H7 (cell line): Measurements from ENCODE around the gene SLC5A10. TPM values are rescaled to one million over a fixed set of nuclear protein-coding genes. Genes with fewer than 3 reads are reported as not detected.

Experiments
- DNase-seq: peaks from one replicate; pipeline ENCODE4 v3.0.0; 2012
- H3K27me3 ChIP-seq: 2 replicates; pipeline ENCODE4 v1.6.0; 2011; ENCODE audit warnings: mild to moderate bottlenecking, low read length; ENCODE audit not compliant: control insufficient read depth, insufficient read depth
- H3K36me3 ChIP-seq: replicated peaks from 2 replicates; pipeline ENCODE4 v1.5.1; 2011; ENCODE audit warnings: low read length; ENCODE audit not compliant: control insufficient read depth, insufficient read depth
- H3K4me3 ChIP-seq: 2 replicates; pipeline ENCODE4 v1.5.1; 2011; ENCODE audit warnings: low read depth, mild to moderate bottlenecking, control low read depth, low read length, moderate library complexity; ENCODE audit not compliant: insufficient read depth
- total RNA-seq: library from RNA; depleted of rRNA; stranded (reverse); fragments of >200 nt; shearing (Covaris generic); gene quantifications from 2 replicates; pipeline ENCODE4 v1.2.3, GENCODE V29; 2014

SLC5A10 gene
- total RNA-seq, 1 experiment from 2014 or later: not detected

DNA sequence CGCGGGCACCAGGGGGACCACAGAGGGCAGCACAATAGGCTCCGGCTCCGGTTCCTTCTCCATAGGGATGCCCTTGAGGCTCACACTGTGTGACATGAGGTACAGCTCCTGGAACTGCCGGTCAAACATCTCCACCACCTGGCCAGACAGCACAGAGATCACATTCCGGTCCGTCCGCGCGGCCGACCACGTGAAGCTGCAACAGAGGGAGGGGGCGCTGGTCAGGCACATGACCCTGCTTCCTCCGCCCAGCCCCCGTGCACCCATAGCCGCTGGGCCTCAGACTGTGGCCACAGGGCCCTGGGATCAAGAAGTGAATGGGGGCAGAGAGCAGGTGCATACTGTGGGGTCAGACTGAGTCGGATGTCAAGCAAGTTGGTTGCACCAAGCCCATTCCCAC, 26.7 kb downstream of the SLC5A10 start:
- DNase-seq: no peak

DNA sequence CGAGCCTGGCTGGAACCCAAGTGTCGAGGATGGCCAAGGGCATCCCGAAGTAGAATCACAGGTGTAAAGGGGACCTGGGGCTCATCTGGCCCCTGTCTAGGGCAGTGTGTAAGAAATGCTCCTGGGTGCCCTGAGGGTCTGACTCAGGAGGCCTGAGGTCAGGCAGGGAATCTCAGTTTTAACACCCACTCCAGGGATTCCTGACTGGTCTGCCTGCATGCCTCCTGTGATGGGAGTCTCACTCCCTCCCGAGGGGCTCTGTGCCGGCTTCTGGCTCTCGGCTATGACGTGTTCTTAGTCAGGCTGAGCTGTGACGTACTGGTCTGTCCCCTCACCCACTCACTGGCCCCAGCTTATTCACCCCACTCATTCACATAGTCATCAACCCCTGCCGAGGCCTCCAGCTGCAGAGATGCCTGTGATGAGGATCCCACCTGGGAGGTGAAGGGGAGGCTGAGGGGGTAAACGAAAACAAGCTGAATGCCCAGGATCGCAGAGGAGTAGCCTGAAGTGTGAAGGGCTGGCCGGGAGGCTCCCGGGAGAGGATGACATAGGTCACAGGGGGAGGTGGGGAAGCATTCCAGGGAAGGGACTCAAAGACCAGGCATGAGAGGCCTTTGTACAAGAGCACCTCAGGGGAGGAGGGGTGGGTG, 28.8 kb downstream of the SLC5A10 start:
- H3K27me3 ChIP-seq: no peaks in the 10 kb centered on the region
- no peak overlapping the region for H3K4me3 ChIP-seq
- peaks cover 32% of the 10 kb centered on the region for H3K36me3 ChIP-seq
- no peak for DNase-seq

More for the DNA sequence above, 26.7 kb downstream of the SLC5A10 start:
- Histone ChIP-seq H3K36me3 (peaks cover 31% of the 10 kb centered on the region), H3K27me3 (no peaks in the 10 kb centered on the region), H3K4me3 (no peak overlapping the region)

DNA sequence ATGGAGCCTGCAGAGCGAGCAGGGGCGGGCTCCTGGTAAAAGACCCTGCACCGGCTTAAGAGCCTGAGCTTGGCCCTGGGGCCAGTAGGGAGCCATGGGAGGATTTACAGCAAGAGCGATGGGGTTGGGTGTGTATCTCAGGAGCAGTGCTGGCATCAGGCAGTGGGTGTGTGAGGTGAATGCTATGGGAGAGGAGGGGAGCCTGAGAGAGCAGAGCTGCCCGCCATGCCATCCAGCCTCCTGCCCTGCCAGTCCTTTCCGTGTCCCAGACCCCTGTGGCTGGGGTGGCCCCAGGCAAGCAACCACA, 29.3 kb downstream of the SLC5A10 start:
- Histone ChIP-seq H3K4me3 (no peak overlapping the region), H3K36me3 (peaks cover 31% of the 10 kb centered on the region), H3K27me3 (no peaks in the 10 kb centered on the region)
- no peak for DNase-seq

DNA sequence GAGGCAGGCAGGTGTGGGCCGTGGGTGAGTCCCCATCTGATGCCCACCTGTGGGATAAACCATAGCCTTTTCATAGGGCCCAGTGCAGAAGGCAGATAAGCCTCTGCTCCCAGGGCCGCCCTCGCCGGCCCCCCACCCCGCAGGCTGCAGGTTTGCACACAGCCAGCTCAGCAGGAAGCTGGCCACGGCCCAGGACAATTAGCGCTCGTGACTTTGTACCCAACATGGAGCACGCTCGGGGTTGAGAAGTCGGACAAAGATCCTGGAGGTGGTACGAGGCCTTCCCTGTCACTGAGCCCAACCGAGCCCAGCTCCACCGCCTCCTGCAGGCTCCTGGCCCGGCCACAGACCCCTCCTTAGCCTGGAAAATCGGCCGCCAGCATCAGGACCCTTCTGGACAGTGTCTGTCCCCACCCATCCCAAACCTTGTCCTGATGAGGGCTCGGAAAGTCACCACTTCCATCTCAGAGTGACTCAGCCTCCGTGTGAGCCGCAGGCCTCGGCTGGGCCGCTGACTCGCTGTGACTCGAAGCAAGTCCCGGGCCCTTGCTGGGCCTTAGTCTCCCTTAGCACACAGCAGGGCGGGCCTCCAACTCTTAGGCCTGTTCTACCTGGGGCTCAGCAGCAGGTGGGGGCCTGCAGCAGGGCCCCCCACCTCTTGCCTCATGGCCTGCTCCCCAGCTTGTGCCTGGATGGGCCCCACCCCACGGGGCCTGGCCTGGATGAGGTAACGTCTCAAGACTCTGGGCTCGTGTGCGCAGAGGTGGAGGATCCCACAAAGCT, 29.9 kb downstream of the SLC5A10 start:
- DNase-seq: peak; percentile 71
- H3K36me3 ChIP-seq: peaks cover 28% of the 10 kb centered on the region
- no peak overlapping the region for H3K4me3 ChIP-seq
- no peaks in the 10 kb centered on the region for H3K27me3 ChIP-seq

DNA sequence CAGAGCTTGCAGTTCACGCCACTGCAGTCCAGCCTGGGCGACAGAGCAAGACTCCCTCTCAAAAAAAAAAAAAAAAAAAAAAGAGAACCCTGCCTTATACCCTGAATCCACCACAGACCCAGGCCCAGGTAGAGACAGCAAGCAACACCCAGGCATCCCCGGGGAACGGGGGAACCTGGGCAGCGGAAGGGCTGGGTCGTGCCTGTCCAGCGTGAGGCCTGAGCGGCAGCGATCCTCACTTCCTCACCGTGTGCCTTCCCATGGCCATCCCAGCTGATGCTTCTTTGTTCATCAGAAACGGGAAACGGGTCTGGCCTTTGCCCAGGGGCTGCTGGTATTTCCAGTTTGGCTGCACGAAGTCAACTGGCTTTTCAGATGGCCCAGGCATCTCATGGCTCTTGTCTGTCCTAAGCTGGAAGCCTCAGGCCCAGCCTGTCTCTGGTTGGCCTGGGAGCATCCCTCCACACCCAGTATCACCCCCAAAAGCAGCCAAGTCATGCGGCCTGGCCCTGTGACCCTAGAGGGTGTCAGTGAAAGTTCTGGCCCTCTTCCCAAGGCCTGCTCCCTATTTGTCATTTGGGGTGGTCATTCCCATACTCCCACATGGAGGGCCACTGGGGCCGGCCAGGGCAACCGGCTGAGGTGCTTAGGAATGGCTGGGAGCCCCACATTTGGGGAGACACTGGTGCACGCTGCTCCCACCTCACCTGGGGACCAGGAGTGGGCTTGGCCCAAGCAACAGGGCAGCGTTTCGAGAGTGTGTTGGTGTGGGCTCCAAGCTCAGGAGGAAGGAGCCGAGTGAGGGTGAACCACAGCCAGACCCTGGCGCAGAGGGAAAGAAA, 32.5 kb downstream of the SLC5A10 start:
- Histone ChIP-seq H3K27me3 (no peaks in the 10 kb centered on the region), H3K36me3 (peaks cover 20% of the 10 kb centered on the region), H3K4me3 (no peak overlapping the region)
- DNase-seq: no peak

DNA sequence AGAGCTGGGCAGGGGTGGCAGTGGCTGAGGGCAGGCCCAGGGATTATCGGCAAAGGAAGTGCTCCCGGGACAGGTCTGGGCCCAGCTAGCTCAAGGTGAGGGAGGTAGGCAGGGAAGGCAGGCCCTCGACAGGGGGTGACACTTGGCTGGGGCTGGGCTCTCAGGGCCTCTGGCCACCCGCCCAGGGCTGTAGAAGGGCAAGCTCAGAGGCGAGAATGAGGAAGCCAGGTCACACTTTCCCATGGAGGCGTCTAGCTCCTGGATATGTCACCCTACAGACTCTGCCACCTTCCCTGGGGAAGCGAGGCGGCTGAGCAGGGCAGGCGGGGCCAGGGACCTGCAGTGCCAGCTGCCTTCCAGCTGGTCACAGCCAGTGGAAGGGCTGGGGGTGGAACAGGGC, 33.5 kb downstream of the SLC5A10 start:
- DNase-seq: no peak
- Histone ChIP-seq H3K27me3 (no peaks in the 10 kb centered on the region), H3K36me3 (peaks cover 16% of the 10 kb centered on the region)

DNA sequence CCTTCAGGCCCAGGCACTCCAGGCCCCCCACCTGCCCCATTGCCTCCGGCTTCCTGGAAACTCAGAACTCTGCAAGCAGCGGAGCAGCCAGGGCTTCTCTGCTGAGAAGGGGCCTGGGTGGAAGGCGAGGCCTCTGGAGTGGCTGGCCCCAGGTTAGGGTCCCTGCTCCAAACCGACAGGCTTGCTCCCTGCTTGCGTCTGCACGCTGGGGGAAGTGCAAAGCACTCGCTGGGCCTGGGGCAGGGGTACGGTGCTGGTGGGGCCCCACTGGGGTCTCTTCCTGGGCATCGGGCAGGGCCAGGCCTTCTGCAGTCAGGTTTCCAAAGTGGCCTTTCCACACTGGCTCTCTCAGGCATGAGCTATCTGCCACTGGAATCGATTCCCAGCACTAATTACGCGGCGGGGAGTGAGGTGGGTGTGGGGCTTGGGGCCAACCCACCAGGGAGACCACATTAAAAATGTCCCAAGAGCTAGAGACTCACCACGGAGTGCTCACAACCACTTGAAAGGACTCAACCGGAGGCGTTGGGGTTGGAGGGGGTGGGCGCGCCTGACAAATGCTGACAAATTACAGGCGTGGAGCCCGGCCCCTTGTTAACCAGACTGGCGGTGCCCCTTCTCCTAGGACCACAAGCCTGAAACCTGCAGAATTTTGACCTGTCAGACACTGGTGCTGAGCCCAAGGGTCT, 34.7 kb downstream of the SLC5A10 start:
- no peak overlapping the region for H3K4me3 ChIP-seq
- no peaks in the 10 kb centered on the region for H3K27me3 ChIP-seq
- no peak for DNase-seq
- H3K36me3 ChIP-seq: peaks cover 16% of the 10 kb centered on the region

More for the DNA sequence above, 33.5 kb downstream of the SLC5A10 start:
- H3K4me3 ChIP-seq: no peak overlapping the region

DNA sequence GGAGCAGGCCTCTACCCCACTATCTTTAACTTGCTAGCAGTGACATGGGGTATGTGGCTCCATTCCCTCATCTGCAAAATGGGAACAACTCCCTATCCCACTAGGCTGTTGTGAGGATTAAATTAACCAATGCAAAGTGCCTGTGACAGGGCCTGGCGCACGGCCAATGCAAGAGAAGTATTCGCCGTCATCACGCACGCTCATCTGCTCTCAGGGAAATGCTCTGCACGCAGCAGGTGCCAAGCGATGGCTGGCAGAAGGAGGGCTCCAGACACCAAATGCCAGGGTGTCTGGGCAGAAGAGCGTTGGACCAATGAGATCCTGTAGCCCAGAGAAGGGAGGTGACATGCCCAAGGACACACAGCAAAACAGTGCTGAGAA, 35.3 kb downstream of the SLC5A10 start:
- H3K27me3 ChIP-seq: no peaks in the 10 kb centered on the region
- no peak overlapping the region for H3K4me3 ChIP-seq
- peaks cover 16% of the 10 kb centered on the region for H3K36me3 ChIP-seq
- no peak for DNase-seq

DNA sequence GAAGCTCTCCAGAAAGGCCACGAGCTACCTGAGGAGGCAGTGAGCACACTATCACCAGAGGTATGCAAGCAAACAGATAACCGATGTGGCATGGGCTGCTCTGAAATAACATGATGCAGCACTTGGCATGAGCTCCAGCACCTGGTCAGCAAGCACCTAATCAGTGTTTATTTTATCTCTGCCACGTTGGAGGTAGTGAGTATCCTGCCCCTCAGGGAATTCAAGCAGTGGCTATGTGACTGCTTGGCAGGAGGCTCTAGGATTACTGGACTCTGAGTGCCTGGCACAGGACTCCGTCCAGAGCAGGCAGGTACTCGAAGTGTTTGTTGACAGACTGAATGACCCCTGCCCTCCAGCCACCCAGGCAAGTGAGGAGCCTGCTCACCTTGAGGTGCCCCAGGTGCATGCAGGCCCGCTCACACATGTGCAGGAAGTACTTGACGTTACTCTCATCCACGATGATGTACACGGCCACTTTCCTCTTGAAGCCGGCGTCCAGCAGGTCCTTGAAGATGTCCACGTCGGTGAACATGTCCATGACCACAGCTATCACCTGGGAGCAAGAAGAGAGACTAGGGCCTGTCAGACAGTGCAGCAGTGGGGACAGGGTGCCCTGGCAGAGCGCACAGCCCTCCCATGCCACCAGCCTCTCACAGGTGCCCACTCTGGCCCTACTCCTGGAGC, 36.0 kb downstream of the SLC5A10 start:
- Histone ChIP-seq H3K36me3 (peaks cover 16% of the 10 kb centered on the region), H3K27me3 (no peaks in the 10 kb centered on the region), H3K4me3 (no peak overlapping the region)
- no peak for DNase-seq

DNA sequence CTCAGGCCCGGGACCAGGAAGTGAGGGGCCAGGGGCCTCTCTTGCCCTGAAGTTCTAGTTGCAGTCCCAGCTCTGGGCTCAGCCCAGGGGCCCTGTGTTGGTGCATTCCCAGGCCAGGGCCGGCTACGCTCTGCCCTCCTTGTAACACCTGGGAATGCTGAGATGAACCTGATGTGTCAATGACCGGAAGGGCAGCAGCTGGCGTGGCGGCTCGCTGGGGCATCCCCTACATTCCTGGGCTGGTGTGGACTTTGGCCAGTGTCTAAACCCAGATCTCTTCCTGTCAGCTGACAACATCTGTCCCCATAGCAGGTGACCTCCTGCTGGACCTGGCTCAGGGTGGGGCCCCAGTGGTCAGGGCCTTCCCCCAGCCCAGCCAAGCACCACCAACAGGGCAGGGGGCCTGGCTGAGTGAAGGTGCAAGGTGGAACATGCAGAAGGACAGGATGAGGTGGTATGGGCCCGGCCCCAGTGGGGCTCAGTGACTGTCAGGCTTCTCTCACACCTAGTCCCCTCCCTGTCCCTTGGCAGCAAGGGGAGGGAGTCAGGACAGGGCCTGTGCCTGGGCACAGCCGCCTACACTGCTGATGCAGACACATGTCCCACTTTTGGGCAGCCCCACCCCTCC, 36.7 kb downstream of the SLC5A10 start:
- Histone ChIP-seq H3K4me3 (no peak overlapping the region), H3K36me3 (peaks cover 14% of the 10 kb centered on the region), H3K27me3 (no peaks in the 10 kb centered on the region)
- no peak for DNase-seq

DNA sequence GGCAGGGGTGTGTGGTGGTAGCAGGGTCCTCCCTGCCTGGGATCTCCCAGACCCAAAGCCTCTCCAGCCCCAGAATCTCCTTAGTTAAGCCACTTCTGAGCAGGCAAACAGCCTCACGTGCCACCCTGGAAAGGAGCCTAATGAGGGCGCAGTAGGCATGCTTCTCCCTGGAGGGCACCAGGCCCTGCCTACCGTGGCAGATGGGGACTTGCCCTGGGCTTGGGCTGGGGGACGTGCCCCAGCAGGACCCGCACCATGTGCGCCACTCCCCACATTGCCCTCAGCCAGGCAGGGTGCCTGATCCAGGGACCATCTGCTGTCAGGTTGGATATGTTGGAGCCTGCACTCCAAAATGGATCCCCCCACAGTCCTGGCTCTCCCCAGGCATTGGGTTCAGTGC, 38.4 kb downstream of the SLC5A10 start:
- no peak for DNase-seq
- Histone ChIP-seq H3K36me3 (peaks cover 12% of the 10 kb centered on the region), H3K27me3 (no peaks in the 10 kb centered on the region), H3K4me3 (no peak overlapping the region)

DNA sequence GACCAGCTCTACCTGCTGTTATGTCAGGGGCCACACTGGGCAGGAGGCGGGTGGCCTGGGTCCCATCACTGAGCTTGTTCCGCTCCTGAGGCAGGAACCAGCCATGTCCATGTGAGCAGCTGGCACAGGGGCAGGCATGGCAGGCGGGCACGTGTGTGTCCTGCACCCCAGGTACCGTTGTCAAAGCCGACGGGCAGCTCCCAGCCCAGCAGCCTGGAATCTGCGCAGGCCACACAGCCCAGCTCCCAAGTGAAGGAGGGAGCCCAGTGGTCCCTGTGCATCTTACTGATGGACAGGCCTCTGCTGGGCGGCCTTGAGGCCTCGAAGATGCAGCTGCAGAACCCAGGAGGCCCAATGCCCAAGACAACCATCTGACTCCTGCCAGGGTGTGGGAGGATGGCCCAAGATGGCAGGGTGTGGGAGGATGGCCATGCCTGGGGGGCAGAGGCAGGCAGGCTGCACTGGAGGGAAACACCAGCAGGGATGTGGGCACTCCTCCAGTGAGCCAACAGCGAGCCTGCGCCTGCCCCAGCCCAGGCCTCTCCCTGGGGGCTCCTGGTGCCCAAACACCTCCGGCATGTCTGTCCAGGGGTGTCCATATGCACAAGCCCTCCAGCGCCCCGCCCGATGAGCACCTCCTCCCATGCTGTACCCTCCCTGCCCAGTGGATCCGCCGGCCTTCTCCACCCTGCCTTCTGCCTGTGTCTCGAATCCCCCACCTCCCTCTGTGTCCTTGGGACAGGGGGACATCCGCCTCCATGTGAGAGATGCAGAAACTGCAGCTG, 39.8 kb downstream of the SLC5A10 start:
- H3K27me3 ChIP-seq: no peaks in the 10 kb centered on the region
- H3K36me3 ChIP-seq: peaks cover 10% of the 10 kb centered on the region
- no peak overlapping the region for H3K4me3 ChIP-seq
- DNase-seq: no peak

DNA sequence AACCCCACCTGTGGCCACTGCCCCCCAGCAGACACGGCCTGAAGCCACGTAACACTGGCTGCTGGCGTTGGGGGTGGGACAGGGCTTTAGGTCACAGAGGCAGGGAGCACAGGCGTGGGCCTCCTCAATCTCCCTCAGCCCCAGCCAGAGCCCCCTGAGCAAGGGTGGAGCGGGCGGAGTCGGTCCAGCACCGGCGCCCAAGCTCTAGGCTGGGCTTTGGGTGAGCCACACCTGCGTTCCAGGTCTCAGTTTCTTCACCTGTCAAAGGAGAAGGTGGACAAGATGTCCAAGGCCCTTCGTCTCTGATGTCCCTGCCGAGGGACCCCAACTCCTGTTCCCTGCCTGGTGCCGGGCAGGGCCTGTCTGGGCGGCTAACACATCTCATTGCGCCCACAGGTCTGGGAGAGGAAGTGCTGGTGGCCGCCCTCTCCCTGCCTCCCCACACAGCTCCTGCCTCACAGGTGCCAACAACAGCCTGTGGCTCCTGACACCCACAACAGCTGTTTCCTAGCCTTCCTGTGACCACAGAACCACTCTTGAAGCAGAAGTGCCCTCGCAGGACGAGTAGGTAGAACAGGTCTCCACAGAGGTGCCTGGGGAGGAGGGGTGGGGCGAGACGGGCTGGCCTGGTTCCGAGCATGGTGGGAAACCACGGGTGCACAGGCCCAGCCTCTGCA, 40.6 kb downstream of the SLC5A10 start:
- H3K4me3 ChIP-seq: no peak overlapping the region

More for the DNA sequence above, 40.6 kb downstream of the SLC5A10 start:
- Histone ChIP-seq H3K36me3 (peaks cover 11% of the 10 kb centered on the region), H3K27me3 (no peaks in the 10 kb centered on the region)
- DNase-seq: no peak
